Measurements from ENCODE around the gene CRMP1. TPM values are rescaled to one million over a fixed set of nuclear protein-coding genes. Genes with fewer than 3 reads are reported as not detected.
"Not testable (repeated sequence)": the region's sequence is repeated elsewhere in the genome, so short reads cannot be mapped to it uniquely, and the experiment has no call there.

Gene CRMP1
- total RNA-seq, 4 donors from 2014 or later = 0.62 to 4.3 (median 1.6) TPM

DNA sequence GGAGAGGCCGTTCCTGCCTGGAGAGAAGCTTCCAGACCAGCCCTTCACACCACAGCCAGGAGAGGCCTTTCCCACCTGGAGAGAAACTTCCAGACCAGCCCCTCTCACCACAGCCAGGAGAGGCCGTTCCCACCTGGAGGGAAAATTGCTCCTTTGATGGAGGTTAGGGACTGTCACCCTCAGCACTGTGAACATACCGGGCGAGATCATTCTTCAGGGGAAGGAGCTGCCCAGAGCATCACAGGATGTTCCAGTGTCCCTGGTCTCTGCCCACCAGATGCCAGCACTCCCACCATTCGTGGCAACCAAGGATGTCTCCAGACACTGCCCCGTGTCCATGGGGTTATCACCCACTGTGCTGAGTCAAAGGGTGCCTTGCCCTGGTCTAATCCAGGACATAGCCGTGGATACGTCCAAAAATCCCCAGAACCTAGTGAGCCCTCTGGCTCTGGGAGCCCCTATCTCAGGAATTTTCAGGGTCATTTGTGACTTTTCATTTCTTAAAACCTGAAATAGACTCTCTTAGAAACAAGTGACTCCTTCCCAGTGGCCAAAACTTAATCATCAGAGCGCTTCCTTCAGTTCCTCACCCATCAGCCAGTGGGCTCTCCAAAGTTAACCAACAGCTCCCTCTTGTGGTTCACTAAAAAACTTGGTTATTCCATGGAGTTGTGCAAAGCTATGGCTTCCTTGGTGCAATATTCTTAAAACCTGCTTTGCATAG is 80.2 kb downstream of the CRMP1 start:
- no peak for TF ChIP-seq POLR2A (IDR thresholded peaks at IDR 0.05)
- TF ChIP-seq, protein P1, sequence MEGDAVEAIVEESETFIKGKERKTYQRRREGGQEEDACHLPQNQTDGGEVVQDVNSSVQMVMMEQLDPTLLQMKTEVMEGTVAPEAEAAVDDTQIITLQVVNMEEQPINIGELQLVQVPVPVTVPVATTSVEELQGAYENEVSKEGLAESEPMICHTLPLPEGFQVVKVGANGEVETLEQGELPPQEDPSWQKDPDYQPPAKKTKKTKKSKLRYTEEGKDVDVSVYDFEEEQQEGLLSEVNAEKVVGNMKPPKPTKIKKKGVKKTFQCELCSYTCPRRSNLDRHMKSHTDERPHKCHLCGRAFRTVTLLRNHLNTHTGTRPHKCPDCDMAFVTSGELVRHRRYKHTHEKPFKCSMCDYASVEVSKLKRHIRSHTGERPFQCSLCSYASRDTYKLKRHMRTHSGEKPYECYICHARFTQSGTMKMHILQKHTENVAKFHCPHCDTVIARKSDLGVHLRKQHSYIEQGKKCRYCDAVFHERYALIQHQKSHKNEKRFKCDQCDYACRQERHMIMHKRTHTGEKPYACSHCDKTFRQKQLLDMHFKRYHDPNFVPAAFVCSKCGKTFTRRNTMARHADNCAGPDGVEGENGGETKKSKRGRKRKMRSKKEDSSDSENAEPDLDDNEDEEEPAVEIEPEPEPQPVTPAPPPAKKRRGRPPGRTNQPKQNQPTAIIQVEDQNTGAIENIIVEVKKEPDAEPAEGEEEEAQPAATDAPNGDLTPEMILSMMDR (IDR thresholded peaks at IDR 0.05) = peak in 3 of 4 experiments; percentile 70 to 76 (median 73)

DNA sequence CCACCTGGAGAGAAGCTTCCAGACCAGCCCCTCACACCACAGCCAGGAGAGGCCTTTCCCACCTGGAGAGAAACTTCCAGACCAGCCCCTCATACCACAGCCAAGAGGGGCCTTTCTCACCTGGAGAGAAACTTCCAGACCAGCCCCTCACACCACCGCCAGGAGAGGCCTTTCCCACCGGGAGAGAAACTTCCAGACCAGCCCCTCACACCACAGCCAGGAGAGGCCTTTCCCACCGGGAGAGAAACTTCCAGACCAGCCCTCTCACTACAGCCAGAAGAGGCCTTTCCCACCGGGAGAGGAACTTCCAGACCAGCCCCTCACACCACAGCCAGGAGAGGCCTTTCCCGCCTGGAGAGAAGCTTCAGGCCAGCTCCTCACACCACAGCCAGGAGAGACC is 80.8 kb downstream of the CRMP1 start:
- not testable (repeated sequence) for ATAC-seq, H3K27ac ChIP-seq, H3K4me1 ChIP-seq, H3K27me3 ChIP-seq, H3K9me3 ChIP-seq, H3K4me3 ChIP-seq
- no CpG with 5 or more reads among the region's 5 CpGs for WGBS, 2 donors (ENCODE audit: low coverage in 1 of 2)
- H3K36me3 ChIP-seq = peaks cover 0 to 93% of the 10 kb centered on the region in 2 donors

More for the DNA sequence above, 80.2 kb downstream of the CRMP1 start:
- peaks cover 0 to 91% of the 10 kb centered on the region in 2 donors for H3K36me3 ChIP-seq
- H3K27me3 ChIP-seq = no peaks in the 10 kb centered on the region
- peaks cover 0 to 9% (median 0%) of the 10 kb centered on the region in 3 donors for H3K9me3 ChIP-seq
- H3K4me3 ChIP-seq = no peak overlapping the region
- WGBS, 2 donors (ENCODE audit: low coverage in 1 of 2) = 13 to 67% methylated on average over 1 to 4 of the region's 9 CpGs
- H3K4me1 ChIP-seq = no peaks in the 10 kb centered on the region
- H3K27ac ChIP-seq = peak overlapping the region in 2 of 4 donors; percentile 14 to 18
- ATAC-seq = peak; percentile 65

DNA sequence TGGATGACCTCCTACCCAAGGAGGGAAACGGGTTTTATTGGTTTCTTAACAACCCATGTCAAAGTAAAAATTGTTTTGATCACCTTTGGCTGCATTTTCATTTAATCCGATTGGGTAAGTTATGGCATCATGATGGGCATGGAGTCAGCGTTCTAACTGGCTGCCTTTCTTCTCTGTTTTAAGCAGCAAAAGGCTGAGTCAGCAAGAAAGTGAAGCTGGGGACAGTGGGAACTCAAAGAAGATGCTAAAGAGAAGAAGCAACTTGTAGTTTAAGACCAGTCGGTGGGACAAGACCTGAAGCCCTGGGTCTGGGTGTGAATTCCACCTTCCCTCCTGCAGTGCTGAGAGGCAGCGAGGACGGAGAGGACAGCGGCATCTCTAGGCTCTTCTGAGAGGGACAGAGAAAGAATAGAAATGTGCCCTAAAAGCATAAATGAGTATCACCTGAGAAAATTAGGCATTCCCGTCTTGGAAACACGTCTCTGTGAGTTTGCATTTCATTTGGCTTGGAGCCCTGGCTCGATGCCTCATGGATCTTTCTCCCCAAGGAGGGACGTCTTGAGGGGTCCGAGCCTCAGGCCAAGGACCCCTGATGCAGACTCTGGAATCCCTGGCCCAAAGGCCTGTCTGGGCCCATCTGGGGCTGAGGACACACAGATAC is 82.0 kb downstream of the CRMP1 start:
- TF ChIP-seq POLR2A (IDR thresholded peaks at IDR 0.05) = no peak
- no peak for TF ChIP-seq EP300 (IDR thresholded peaks at IDR 0.05)
- TF ChIP-seq, protein P1 (IDR thresholded peaks at IDR 0.05) = no peak
- no peak for TF ChIP-seq POLR2AphosphoS5 (IDR thresholded peaks at IDR 0.05)
- Histone ChIP-seq H3K27ac (no peak overlapping the region), H3K27me3 (no peaks in the 10 kb centered on the region), H3K9me3 (peaks cover 0 to 9% (median 0%) of the 10 kb centered on the region in 3 donors), H3K4me3 (no peak overlapping the region), H3K36me3 (peaks cover 0 to 97% of the 10 kb centered on the region in 2 donors), H3K4me1 (no peaks in the 10 kb centered on the region)
- no peak for ATAC-seq
- WGBS, 2 donors (ENCODE audit: low coverage in 1 of 2) = 68 to 74% methylated on average over 7 to 10 of the region's 12 CpGs

DNA sequence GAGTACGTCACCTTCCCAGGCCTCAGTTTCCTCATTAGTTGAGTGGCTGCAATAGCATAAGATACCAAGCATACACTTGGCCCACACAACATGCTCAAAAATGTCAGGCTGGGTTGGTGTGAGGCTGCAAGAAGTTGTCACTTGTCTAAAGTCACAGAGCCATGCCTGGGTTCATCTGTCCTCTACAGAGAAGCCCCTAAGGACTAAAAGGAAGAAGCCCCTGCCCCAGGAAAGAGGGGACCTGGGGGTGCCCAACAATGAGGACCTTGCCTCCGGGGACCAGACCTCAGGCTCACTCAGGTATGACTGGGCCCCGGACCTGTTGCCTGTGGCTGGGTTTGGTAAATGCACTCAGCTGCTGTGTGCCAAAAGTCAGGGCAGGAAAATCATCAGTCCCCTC is 82.7 kb downstream of the CRMP1 start:
- H3K27me3 ChIP-seq = no peaks in the 10 kb centered on the region
- no peak overlapping the region for H3K27ac ChIP-seq
- no peak for ATAC-seq
- peaks cover 0 to 100% of the 10 kb centered on the region in 2 donors for H3K36me3 ChIP-seq
- H3K4me1 ChIP-seq = no peaks in the 10 kb centered on the region
- no peak overlapping the region for H3K4me3 ChIP-seq
- WGBS, 2 donors (ENCODE audit: low coverage in 1 of 2) = 50% methylated on average over 1 of the region's 3 CpGs; no CpG with 5 or more reads in 1 of the 2 donors
- TF ChIP-seq POLR2A (IDR thresholded peaks at IDR 0.05) (no peak), EP300 (IDR thresholded peaks at IDR 0.05) (no peak), POLR2AphosphoS5 (IDR thresholded peaks at IDR 0.05) (no peak)
- TF ChIP-seq, protein P1 (IDR thresholded peaks at IDR 0.05) = no peak
- H3K9me3 ChIP-seq = peaks cover 0 to 9% (median 0%) of the 10 kb centered on the region in 3 donors

DNA sequence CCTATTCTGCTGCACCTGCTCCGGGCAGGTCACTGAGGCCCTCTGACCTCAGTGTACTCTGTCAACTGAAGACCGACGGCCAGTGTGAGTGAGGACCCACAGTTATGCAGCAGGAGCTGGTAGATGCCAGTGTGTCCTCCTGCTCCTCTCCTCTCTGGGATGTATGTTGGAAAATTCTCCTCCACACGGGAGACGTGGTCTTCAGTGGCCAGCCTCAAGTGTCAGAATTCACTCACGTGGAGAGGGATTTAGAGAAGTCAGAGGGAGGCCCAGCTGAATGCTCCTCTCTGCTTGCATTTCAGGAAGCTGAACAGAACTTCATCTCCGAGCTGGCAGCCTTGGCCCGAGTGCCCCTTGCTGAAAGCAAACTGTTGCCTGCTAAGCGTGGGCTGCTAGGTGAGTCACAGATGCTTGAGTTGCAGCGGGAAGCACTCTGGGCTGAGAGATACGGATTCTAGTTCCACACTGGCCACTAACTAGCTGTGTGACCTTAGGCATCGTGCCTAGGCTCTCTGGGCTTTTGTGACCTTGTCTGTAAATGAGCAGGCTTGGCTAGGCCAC is 83.6 kb downstream of the CRMP1 start:
- no peak overlapping the region for H3K27ac ChIP-seq
- no peaks in the 10 kb centered on the region for H3K27me3 ChIP-seq
- no peaks in the 10 kb centered on the region for H3K4me1 ChIP-seq
- H3K36me3 ChIP-seq = peaks cover 0 to 100% of the 10 kb centered on the region in 2 donors
- peaks cover 0 to 9% (median 0%) of the 10 kb centered on the region in 3 donors for H3K9me3 ChIP-seq
- no peak for ATAC-seq
- no peak for TF ChIP-seq EP300 (IDR thresholded peaks at IDR 0.05)
- TF ChIP-seq, protein P1 (IDR thresholded peaks at IDR 0.05) = no peak
- TF ChIP-seq POLR2AphosphoS5 (IDR thresholded peaks at IDR 0.05) = no peak
- no peak for TF ChIP-seq POLR2A (IDR thresholded peaks at IDR 0.05)
- no peak overlapping the region for H3K4me3 ChIP-seq
- 93 to 100% methylated on average over 3 of the region's 12 CpGs for WGBS, 2 donors (ENCODE audit: low coverage in 1 of 2)

Data from gastroesophageal sphincter (tissue), 4 donors.